HG02678 (cell line): ENCODE data around the gene CFAP77.
"Not testable (repeated sequence)": the region's sequence is repeated elsewhere in the genome, so short reads cannot be mapped to it uniquely, and the experiment has no call there.

Experiments
- ATAC-seq: cut with Tn5 transposase; IDR thresholded peaks from one replicate; pipeline ENCODE4 v1.9.1; 2021; ENCODE audit warnings: mild to moderate bottlenecking, moderate library complexity; ENCODE audit not compliant: unreplicated experiment

Gene CFAP77

GRCh38 chr9:132409828-132410528 lies at the start of gene CFAP77:
TSS of gene CFAP77 (plus strand) at chr9:132410211. CDS start at chr9:132410272, 61 bp downstream.
- ATAC-seq: no peak

GRCh38 chr9:132364068-132364467 lies 45.9 kb upstream of the CFAP77 start:
- ATAC-seq: no peak

GRCh38 chr9:132365986-132366385 lies 44.0 kb upstream of the CFAP77 start:
- no peak for ATAC-seq

GRCh38 chr9:132366481-132366880 lies 43.5 kb upstream of the CFAP77 start:
- no peak for ATAC-seq

- no peak for ATAC-seq
Observed at GRCh38 chr9:132367613-132368313, 42.2 kb upstream of the CFAP77 start.

- ATAC-seq: no peak
Observed at GRCh38 chr9:132369421-132369820, 40.6 kb upstream of the CFAP77 start.

GRCh38 chr9:132370592-132370991 lies 39.4 kb upstream of the CFAP77 start:
- ATAC-seq: no peak

GRCh38 chr9:132372177-132373095 lies 37.6 kb upstream of the CFAP77 start:
- no peak for ATAC-seq

GRCh38 chr9:132377769-132378168 lies 32.2 kb upstream of the CFAP77 start:
- ATAC-seq: not testable (repeated sequence)

- not testable (repeated sequence) for ATAC-seq
Observed at GRCh38 chr9:132378416-132378815, 31.6 kb upstream of the CFAP77 start.

GRCh38 chr9:132381966-132382541 lies 28.0 kb upstream of the CFAP77 start:
- peak; percentile 66 for ATAC-seq

- ATAC-seq: peak; percentile 46
Observed at GRCh38 chr9:132383462-132383883, 26.5 kb upstream of the CFAP77 start.

- peak; percentile 47 for ATAC-seq
Observed at GRCh38 chr9:132384376-132384775, 25.6 kb upstream of the CFAP77 start.

GRCh38 chr9:132387133-132387532 lies 22.9 kb upstream of the CFAP77 start:
- ATAC-seq: no peak

GRCh38 chr9:132390966-132391365 lies 19.0 kb upstream of the CFAP77 start:
- no peak for ATAC-seq

- ATAC-seq: no peak
Observed at GRCh38 chr9:132391449-132391848, 18.6 kb upstream of the CFAP77 start.

- ATAC-seq: no peak
Observed at GRCh38 chr9:132395560-132395959, 14.5 kb upstream of the CFAP77 start.

- ATAC-seq: no peak
Observed at GRCh38 chr9:132401824-132402223, 8.2 kb upstream of the CFAP77 start.

- no peak for ATAC-seq
Observed at GRCh38 chr9:132404228-132404881, 5.7 kb upstream of the CFAP77 start.

- peak; percentile 89 for ATAC-seq
Observed at GRCh38 chr9:132406554-132407122, 3.4 kb upstream of the CFAP77 start, which contains the start of gene TTF1. TSS of gene TTF1 (minus strand) at chr9:132406840. CDS start at chr9:132402821, 4,019 bp downstream.
